ENCODE measurements around the gene TSBP1.

- TF ChIP-seq CTCF (IDR thresholded peaks at IDR 0.05; ENCODE audit: insufficient read depth, low read length) (no peak), POLR2AphosphoS5 (IDR thresholded peaks at IDR 0.05; ENCODE audit: low read depth) (no peak), SPI1 (IDR thresholded peaks at IDR 0.05; ENCODE audit: borderline replicate concordance, low read depth) (no peak), GABPA (IDR thresholded peaks at IDR 0.05; ENCODE audit: low read depth) (no peak)
Observed at GRCh38 chr6:32370505-32370904, 1.2 kb downstream of the TSBP1 start.
